ENCODE data around the gene TMEM185A.
"Not testable (repeated sequence)": the region's sequence is repeated elsewhere in the genome, so short reads cannot be mapped to it uniquely, and the experiment has no call there.

DNA sequence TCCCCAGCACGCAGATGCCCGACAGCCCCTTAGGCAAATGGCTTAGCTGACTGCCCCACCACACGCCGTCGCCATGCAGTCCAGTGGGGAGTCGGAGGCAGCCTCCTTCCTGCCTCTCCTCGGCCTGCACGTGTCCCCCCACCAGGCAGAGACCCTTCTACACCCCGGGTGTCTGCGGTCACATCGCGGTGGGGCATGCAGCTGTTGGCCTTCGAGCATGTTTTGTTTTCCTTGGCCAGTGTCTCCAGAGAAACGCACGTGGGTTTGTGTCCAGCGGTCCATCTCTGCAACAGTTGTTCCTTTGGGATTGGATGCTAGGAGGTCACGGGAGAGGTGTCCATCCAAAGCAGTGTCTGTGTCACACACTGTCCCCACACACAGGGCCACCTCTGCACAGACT, 36.4 kb downstream of the TMEM185A start, which contains the start of gene HSFX2:
- TF ChIP-seq, protein P1, sequence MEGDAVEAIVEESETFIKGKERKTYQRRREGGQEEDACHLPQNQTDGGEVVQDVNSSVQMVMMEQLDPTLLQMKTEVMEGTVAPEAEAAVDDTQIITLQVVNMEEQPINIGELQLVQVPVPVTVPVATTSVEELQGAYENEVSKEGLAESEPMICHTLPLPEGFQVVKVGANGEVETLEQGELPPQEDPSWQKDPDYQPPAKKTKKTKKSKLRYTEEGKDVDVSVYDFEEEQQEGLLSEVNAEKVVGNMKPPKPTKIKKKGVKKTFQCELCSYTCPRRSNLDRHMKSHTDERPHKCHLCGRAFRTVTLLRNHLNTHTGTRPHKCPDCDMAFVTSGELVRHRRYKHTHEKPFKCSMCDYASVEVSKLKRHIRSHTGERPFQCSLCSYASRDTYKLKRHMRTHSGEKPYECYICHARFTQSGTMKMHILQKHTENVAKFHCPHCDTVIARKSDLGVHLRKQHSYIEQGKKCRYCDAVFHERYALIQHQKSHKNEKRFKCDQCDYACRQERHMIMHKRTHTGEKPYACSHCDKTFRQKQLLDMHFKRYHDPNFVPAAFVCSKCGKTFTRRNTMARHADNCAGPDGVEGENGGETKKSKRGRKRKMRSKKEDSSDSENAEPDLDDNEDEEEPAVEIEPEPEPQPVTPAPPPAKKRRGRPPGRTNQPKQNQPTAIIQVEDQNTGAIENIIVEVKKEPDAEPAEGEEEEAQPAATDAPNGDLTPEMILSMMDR (conservative IDR thresholded peaks at IDR 0.05 in 1 of 2, IDR thresholded peaks at IDR 0.05 in 1 of 2; ENCODE audit: extremely low read depth in 1 of 2, insufficient read depth in 1 of 2, low read depth in 1 of 2, low read length in 2 of 2) = not testable (repeated sequence)
- not testable (repeated sequence) for TF ChIP-seq EZH2 (IDR thresholded peaks at IDR 0.05; ENCODE audit: borderline replicate concordance, low read length)

All from mammary epithelial cell (primary cell).